Stromal cell of bone marrow (primary cell): ENCODE data around the gene OGFR.
A peak's percentile ranks its signal among the peaks of the same experiment; 100 is the strongest.

Experiments used
- DNase-seq: peaks from one replicate; pipeline ENCODE4 v3.0.0-alpha.2; 2012; ENCODE audit warnings: low read depth

OGFR gene

DNA sequence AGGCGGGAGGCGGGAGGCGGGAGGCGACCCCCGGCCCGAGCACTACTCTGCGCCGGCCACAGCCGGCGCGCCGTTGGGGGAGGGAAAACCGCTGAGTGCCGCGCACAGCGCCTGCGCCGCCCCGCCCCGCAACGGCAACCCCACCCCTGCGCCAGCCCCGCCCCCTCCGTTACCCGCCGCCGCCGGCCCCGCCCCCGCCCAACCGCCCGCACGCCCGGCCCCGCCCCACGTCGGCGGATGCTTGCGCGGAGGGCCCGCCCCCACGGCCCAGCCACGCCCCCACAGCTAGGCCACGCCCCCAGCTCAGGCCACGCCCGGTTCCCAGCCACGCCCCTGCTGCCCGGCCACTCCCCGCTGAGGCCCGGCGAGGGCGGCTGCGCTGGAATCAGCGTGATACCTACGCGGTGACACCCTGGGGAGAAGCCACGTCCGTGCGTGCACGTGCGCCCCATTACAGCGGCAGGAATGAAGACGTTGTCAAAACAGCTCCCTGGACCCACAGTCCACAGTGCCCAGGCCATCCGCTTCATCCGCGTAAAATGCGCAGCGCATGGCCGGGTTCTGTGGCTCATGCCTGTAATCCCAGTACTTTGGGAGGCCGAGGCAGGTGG lies 57.2 kb downstream of the OGFR start, which contains the start of gene TCFL5:
TCFL5 (minus strand) TSS at position 97 of the 611 bp plus-strand sequence. CDS start 152 bp downstream, outside the sequence.
- peak; percentile 40 for DNase-seq
